ENCODE data around the gene VDAC1. TPM values are rescaled to one million over a fixed set of nuclear protein-coding genes. Genes with fewer than 3 reads are reported as not detected.
"Not testable (repeated sequence)": the region's sequence is repeated elsewhere in the genome, so short reads cannot be mapped to it uniquely, and the experiment has no call there.

VDAC1 gene
- total RNA-seq, 1 experiment from 2014 or later, result 334 TPM

DNA sequence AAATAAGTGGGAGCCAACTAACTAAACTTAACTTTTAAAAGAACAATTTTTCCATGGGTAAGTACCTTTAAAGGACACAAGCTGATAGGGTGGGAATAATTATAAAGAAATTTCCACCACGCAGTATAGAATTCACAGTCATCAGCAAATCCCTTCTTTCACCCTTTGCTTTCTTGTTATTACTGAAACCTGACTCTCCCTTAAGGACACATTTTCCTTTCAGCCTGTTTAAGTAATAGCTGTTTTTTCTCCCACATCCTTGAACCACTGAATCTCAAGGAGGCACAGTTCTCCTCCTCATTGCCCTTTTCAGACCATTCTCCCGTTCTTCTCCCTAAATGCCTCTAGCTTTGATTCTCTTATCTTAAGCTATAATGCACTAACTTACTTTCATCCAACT, 42.6 kb downstream of the VDAC1 start:
- Mint-ChIP-seq H3K27me3 (ENCODE audit: insufficient read depth, unreplicated experiment) (no peaks in the 10 kb centered on the region), H3K36me3 (ENCODE audit: insufficient read depth, unreplicated experiment) (peaks cover 40% of the 10 kb centered on the region), H3K4me3 (ENCODE audit: unreplicated experiment) (no peak overlapping the region), H3K9me3 (ENCODE audit: unreplicated experiment) (peaks cover 7% of the 10 kb centered on the region), H3K4me1 (ENCODE audit: insufficient read depth, unreplicated experiment) (peaks cover 24% of the 10 kb centered on the region), H3K27ac (ENCODE audit: low read depth, unreplicated experiment) (no peak overlapping the region)
- ChIA-PET CTCF (interaction anchor here (0.5 to 1.7 kb wide), 4 partner anchors 12 to 1011 kb away, joined by 3 to 8 read pairs (median 4); no protein-coding TSS in a partner anchor), POLR2A (interaction anchor here (0.7 to 1.5 kb wide), 3 partner anchors 9 to 43 kb away, joined by 3 to 11 read pairs (median 6); partner anchors contain the start of gene VDAC1)
- intact Hi-C loops (cut with micrococcal nuclease), result no loop called here
- no TSS peak for BruUV-seq (replicated peaks)
- TF ChIP-seq, protein P1, sequence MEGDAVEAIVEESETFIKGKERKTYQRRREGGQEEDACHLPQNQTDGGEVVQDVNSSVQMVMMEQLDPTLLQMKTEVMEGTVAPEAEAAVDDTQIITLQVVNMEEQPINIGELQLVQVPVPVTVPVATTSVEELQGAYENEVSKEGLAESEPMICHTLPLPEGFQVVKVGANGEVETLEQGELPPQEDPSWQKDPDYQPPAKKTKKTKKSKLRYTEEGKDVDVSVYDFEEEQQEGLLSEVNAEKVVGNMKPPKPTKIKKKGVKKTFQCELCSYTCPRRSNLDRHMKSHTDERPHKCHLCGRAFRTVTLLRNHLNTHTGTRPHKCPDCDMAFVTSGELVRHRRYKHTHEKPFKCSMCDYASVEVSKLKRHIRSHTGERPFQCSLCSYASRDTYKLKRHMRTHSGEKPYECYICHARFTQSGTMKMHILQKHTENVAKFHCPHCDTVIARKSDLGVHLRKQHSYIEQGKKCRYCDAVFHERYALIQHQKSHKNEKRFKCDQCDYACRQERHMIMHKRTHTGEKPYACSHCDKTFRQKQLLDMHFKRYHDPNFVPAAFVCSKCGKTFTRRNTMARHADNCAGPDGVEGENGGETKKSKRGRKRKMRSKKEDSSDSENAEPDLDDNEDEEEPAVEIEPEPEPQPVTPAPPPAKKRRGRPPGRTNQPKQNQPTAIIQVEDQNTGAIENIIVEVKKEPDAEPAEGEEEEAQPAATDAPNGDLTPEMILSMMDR (IDR thresholded peaks at IDR 0.05; ENCODE audit: unreplicated experiment), result no peak
- no peak for DNase-seq (ENCODE audit: unreplicated experiment)

DNA sequence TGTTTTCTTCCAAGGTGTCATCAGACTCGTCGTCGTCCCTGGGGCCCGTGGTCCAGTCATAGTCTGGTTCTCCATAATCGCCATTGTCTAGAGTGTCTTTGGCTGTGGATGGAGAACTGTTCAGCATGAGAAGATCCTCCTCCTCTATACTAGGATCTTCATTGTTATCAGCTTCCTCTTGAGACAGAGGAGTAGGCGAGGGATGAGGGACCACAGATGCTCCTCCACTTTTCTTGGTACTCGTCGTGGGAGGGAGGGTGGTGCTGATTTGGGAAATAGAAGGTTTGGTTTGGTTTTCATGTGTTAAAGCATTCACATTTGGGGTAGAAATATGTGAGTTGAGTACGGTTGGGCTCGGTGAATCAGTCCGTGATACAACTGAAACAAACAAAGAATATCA, 45.1 kb downstream of the VDAC1 start:
- intact Hi-C loops (cut with micrococcal nuclease), result no loop called here
- ChIA-PET CTCF (interaction anchor here (0.7 kb wide), 1 partner anchor 996 kb away, joined by 4 read pairs; no protein-coding TSS in a partner anchor), POLR2A (interaction anchor here (1.2 kb wide), 1 partner anchor 22 kb away, joined by 3 read pairs; no protein-coding TSS in a partner anchor)
- Mint-ChIP-seq H3K27ac (ENCODE audit: low read depth, unreplicated experiment) (peak overlapping the region; percentile 6), H3K4me3 (ENCODE audit: unreplicated experiment) (no peak overlapping the region), H3K4me1 (ENCODE audit: insufficient read depth, unreplicated experiment) (peaks cover 14% of the 10 kb centered on the region), H3K27me3 (ENCODE audit: insufficient read depth, unreplicated experiment) (no peaks in the 10 kb centered on the region), H3K9me3 (ENCODE audit: unreplicated experiment) (peaks cover under 1% of the 10 kb centered on the region), H3K36me3 (ENCODE audit: insufficient read depth, unreplicated experiment) (peaks cover 59% of the 10 kb centered on the region)
- BruUV-seq (replicated peaks), result no TSS peak
- TF ChIP-seq, protein P1 (IDR thresholded peaks at IDR 0.05; ENCODE audit: unreplicated experiment), result no peak
- DNase-seq (ENCODE audit: unreplicated experiment), result no peak

DNA sequence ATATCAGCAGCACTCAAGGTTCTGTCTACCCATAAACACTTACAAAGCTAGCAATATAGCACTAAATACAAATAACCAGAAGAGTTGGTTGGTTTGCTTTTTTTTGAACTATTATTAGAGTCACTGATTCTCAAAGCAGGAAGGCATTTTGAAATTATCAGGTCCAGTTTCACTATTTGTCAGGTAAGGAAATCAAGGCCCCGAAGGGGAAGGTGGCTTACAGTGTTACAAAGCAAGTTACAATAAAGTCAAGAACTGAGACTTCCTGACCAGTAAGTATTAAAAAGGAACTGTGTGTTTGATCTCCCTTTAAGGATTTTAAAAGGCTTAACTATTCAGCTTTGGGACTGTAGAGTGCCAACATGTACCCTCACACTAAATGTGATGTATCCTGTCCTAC, 47.2 kb downstream of the VDAC1 start:
- Mint-ChIP-seq H3K36me3 (ENCODE audit: insufficient read depth, unreplicated experiment) (peaks cover 61% of the 10 kb centered on the region), H3K4me1 (ENCODE audit: insufficient read depth, unreplicated experiment) (peaks cover 5% of the 10 kb centered on the region), H3K27ac (ENCODE audit: low read depth, unreplicated experiment) (no peak overlapping the region), H3K9me3 (ENCODE audit: unreplicated experiment) (no peaks in the 10 kb centered on the region), H3K27me3 (ENCODE audit: insufficient read depth, unreplicated experiment) (no peaks in the 10 kb centered on the region), H3K4me3 (ENCODE audit: unreplicated experiment) (no peak overlapping the region)
- ChIA-PET CTCF (interaction anchor here (0.5 kb wide), 1 partner anchor 1123 kb away, joined by 3 read pairs; no protein-coding TSS in a partner anchor), POLR2A (interaction anchor here (1.0 to 2.1 kb wide), 2 partner anchors 10 to 13 kb away, joined by 3 to 7 read pairs; no protein-coding TSS in a partner anchor)
- intact Hi-C loops (cut with micrococcal nuclease), result no loop called here
- TF ChIP-seq, protein P1 (IDR thresholded peaks at IDR 0.05; ENCODE audit: unreplicated experiment), result no peak
- BruUV-seq (replicated peaks), result no TSS peak
- DNase-seq (ENCODE audit: unreplicated experiment), result no peak

DNA sequence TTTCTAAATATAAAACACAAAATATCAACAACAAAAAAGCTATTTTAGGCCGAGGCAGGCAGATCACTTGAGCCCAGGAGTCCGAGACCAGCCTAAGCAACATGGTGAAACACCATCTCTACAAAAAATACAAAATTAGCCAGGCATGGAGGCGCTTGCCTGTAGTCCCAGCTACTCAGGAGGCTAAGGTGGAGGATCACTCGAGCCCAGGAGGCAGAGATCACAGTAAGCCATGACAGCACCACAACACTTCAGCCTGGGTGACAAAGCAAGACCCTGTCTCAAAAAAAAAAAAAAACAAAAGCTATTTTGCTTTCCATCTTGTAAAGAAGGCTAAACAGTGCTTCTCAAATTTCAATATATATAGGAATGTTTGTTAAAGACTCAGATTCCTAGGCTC, 47.7 kb downstream of the VDAC1 start:
- POLR2A ChIA-PET, result interaction anchor here (1.0 to 2.1 kb wide), 2 partner anchors 11 to 13 kb away, joined by 3 to 7 read pairs; no protein-coding TSS in a partner anchor
- peaks cover 61% of the 10 kb centered on the region for H3K36me3 Mint-ChIP-seq (ENCODE audit: insufficient read depth, unreplicated experiment)
- intact Hi-C loops (cut with micrococcal nuclease), result no loop called here
- no TSS peak for BruUV-seq (replicated peaks)
- CTCF ChIA-PET, result no interaction called here
- TF ChIP-seq, protein P1 (IDR thresholded peaks at IDR 0.05; ENCODE audit: unreplicated experiment), result no peak
- DNase-seq (ENCODE audit: unreplicated experiment), result no peak
- no peaks in the 10 kb centered on the region for H3K27me3 Mint-ChIP-seq (ENCODE audit: insufficient read depth, unreplicated experiment)
- no peaks in the 10 kb centered on the region for H3K9me3 Mint-ChIP-seq (ENCODE audit: unreplicated experiment)
- no peak overlapping the region for H3K27ac Mint-ChIP-seq (ENCODE audit: low read depth, unreplicated experiment)
- no peak overlapping the region for H3K4me3 Mint-ChIP-seq (ENCODE audit: unreplicated experiment)
- H3K4me1 Mint-ChIP-seq (ENCODE audit: insufficient read depth, unreplicated experiment), result peaks cover under 1% of the 10 kb centered on the region

DNA sequence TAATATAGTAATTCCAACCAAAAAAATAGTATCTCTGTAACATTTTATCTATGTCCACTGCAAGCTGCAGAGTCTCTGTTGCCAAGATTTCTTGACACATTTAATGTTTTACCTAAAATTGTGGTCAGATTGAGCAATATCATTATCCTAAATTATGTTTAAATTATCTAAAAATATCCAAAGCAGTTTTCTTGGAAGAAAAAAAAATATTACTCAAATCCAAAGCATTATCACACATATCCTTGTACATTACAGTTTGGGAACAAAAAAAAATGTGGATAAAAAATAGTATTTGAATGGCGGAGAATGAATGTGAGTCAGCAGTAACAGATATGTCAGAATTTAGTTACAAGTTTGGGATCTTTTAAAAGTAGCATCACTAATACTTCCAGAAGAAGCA, 48.6 kb downstream of the VDAC1 start:
- H3K27me3 Mint-ChIP-seq (ENCODE audit: insufficient read depth, unreplicated experiment); DNase-seq (ENCODE audit: unreplicated experiment); H3K9me3 Mint-ChIP-seq (ENCODE audit: unreplicated experiment); H3K4me1 Mint-ChIP-seq (ENCODE audit: insufficient read depth, unreplicated experiment); intact Hi-C loops (cut with micrococcal nuclease); H3K4me3 Mint-ChIP-seq (ENCODE audit: unreplicated experiment); H3K27ac Mint-ChIP-seq (ENCODE audit: low read depth, unreplicated experiment): not testable (repeated sequence)
- POLR2A ChIA-PET, result interaction anchor here (2.1 kb wide), 1 partner anchor 11 kb away, joined by 7 read pairs; no protein-coding TSS in a partner anchor
- peaks cover 61% of the 10 kb centered on the region for H3K36me3 Mint-ChIP-seq (ENCODE audit: insufficient read depth, unreplicated experiment)
- BruUV-seq (replicated peaks), result TSS peak; percentile 29
- CTCF ChIA-PET, result interaction anchor here (0.6 to 0.7 kb wide), 2 partner anchors 87 to 806 kb away, joined by 3 to 4 read pairs; no protein-coding TSS in a partner anchor
